DND-41 (cell line): ENCODE measurements around the gene IL37.
"Not testable (repeated sequence)": the region's sequence is repeated elsewhere in the genome, so short reads cannot be mapped to it uniquely, and the experiment has no call there.

Experiments used
- ATAC-seq: fragments of 200-7000 bp; cut with Tn5 transposase; 3 replicates; pipeline ENCODE4 v1.9.1; 2021; ENCODE audit warnings: low read depth; ENCODE audit not compliant: insufficient read depth
- DNase-seq: peaks from one replicate; pipeline ENCODE4 v3.0.0-alpha.2; 2020
- H2AFZ ChIP-seq: 2 replicates; pipeline ENCODE4 v1.6.0; 2012; ENCODE audit warnings: low read depth, low read length
- H3K27ac ChIP-seq: 2 replicates; pipeline ENCODE4 v1.5.1; 2012; ENCODE audit warnings: low read length, inconsistent platforms
- H3K27me3 ChIP-seq: fragments of 200-600 bp; sonication (generic); 2 replicates; pipeline ENCODE4 v1.6.0; 2012; ENCODE audit warnings: low read length, mild to moderate bottlenecking, inconsistent platforms; ENCODE audit not compliant: insufficient read depth, poor library complexity
- H3K36me3 ChIP-seq: 2 replicates; pipeline ENCODE4 v1.5.1; 2012; ENCODE audit warnings: low read length, inconsistent platforms; ENCODE audit not compliant: insufficient read depth
- H3K4me1 ChIP-seq: 2 replicates; pipeline ENCODE4 v1.5.1; 2012; ENCODE audit warnings: mild to moderate bottlenecking, low read length; ENCODE audit not compliant: insufficient read depth
- H3K4me2 ChIP-seq: 2 replicates; pipeline ENCODE4 v1.6.0; 2012; ENCODE audit warnings: mild to moderate bottlenecking, moderate library complexity, low read length, inconsistent platforms; ENCODE audit not compliant: insufficient read depth
- H3K4me3 ChIP-seq, 2 experiments: fragments of 200-600 bp in 1 of 2; shearing (Covaris generic) in 1 of 2; 2 replicates each; pipeline ENCODE4 v1.5.1; 2012 to 2016; ENCODE audit warnings: inconsistent platforms in 2 of 2, low read length in 2 of 2, mild to moderate bottlenecking in 2 of 2, low read depth in 1 of 2, moderate library complexity in 1 of 2
- H3K79me2 ChIP-seq: 2 replicates; pipeline ENCODE4 v1.6.0; 2012; ENCODE audit warnings: low read length, inconsistent platforms; ENCODE audit not compliant: insufficient read depth
- H3K9ac ChIP-seq: 2 replicates; pipeline ENCODE4 v1.6.0; 2012; ENCODE audit warnings: low read depth, mild to moderate bottlenecking, inconsistent platforms, low read length, moderate library complexity
- H3K9me3 ChIP-seq: 2 replicates; pipeline ENCODE4 v1.5.1; 2012; ENCODE audit warnings: low read length, moderate library complexity, mild to moderate bottlenecking, inconsistent platforms; ENCODE audit not compliant: insufficient read depth, severe bottlenecking
- H4K20me1 ChIP-seq: 2 replicates; pipeline ENCODE4 v1.6.0; 2012; ENCODE audit warnings: low read length; ENCODE audit not compliant: insufficient read depth
- EZH2 ChIP-seq: IDR thresholded peaks from 3 replicates; pipeline ENCODE4 v1.6.1; 2012; ENCODE audit warnings: borderline replicate concordance, low read depth, mild to moderate bottlenecking, moderate library complexity, low read length, inconsistent platforms; ENCODE audit not compliant: severe bottlenecking
- TF ChIP-seq, protein P1 (sequence below): IDR thresholded peaks from 2 replicates; pipeline ENCODE4 v1.5.1; 2012; ENCODE audit warnings: borderline replicate concordance, low read length, moderate library complexity, mild to moderate bottlenecking; ENCODE audit not compliant: poor library complexity, severe bottlenecking; ENCODE audit errors: extremely low read depth

The IL37 gene

DNA sequence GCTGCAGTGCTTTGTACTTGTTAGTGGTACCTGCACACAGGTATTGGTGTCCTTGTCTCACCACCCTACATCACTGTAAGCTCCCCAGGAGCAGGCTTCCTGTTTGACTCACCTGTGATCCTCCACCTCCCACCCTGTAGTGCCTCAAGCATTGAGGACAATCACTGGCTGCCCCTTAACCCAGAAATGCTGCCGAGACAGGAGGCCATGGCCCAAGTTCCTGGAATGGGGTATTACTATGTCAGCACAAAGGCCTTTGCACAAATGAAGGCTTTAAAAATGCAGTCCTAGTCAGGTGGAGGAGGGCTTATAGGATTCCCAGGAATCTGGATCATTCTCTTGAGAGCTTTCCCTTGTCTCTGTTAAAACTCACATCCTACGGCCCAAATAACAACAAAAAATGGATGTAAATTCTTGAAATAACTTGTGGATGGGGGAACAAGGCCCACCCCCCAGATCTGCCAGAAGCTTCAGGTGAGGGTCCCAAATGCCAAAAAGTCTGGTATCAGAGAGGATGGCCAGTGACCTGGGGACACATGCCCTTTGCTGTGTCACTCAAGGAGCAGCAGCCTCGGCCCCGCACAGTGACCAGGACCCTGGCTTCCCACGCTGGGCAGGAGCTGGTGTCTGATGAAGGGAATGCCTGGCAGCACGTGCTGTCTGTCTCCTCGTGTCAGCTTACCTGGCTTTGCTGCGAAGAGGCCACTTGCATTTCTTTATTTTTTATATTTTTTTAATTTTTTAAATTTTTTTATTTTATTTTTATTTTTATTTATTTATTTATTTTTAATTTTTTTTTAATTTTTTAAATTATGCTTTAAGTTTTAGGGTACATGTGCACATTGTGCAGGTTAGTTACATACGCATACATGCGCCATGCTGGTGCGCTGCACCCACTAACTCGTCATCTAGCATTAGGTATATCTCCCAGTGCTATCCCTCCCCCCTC lies 3.7 kb upstream of the IL37 start:
- Histone ChIP-seq H3K36me3 (no peaks in the 10 kb centered on the region), H2AFZ (no peak overlapping the region), H3K9ac (no peak overlapping the region), H3K4me2 (no peak overlapping the region), H3K79me2 (no peaks in the 10 kb centered on the region), H3K4me3 (no peak overlapping the region), H3K27me3 (peaks cover 4% of the 10 kb centered on the region), H3K4me1 (no peaks in the 10 kb centered on the region), H3K27ac (no peak overlapping the region), H3K9me3 (no peaks in the 10 kb centered on the region), H4K20me1 (no peaks in the 10 kb centered on the region)
- TF ChIP-seq, protein P1, sequence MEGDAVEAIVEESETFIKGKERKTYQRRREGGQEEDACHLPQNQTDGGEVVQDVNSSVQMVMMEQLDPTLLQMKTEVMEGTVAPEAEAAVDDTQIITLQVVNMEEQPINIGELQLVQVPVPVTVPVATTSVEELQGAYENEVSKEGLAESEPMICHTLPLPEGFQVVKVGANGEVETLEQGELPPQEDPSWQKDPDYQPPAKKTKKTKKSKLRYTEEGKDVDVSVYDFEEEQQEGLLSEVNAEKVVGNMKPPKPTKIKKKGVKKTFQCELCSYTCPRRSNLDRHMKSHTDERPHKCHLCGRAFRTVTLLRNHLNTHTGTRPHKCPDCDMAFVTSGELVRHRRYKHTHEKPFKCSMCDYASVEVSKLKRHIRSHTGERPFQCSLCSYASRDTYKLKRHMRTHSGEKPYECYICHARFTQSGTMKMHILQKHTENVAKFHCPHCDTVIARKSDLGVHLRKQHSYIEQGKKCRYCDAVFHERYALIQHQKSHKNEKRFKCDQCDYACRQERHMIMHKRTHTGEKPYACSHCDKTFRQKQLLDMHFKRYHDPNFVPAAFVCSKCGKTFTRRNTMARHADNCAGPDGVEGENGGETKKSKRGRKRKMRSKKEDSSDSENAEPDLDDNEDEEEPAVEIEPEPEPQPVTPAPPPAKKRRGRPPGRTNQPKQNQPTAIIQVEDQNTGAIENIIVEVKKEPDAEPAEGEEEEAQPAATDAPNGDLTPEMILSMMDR, result no peak
- no peak for TF ChIP-seq EZH2
- ATAC-seq (no peak), DNase-seq (no peak)

DNA sequence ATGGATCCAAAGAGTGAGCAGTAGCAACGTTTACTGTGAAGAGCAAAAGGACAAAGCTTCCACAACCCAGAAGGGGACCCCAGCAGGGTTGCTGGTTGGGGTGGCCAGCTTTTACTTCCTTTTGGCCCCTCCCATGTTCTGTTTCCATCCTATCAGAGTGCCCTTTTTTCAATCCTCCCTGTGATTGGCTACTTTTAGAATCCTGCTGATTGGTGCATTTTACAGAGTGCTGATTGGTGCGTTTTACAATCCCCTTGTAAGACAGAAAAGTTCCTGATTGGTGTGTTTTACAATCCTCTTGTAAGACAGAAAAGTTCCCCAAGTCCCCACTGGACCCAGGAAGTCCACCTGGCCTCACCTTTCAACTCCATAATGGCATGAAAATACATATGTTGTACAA lies 2.4 kb upstream of the IL37 start:
- H2AFZ ChIP-seq, H3K36me3 ChIP-seq, H3K27me3 ChIP-seq, H3K27ac ChIP-seq, H3K4me1 ChIP-seq, H3K9ac ChIP-seq, H3K79me2 ChIP-seq, H3K4me2 ChIP-seq, H4K20me1 ChIP-seq, DNase-seq, H3K4me3 ChIP-seq, ATAC-seq, H3K9me3 ChIP-seq: not testable (repeated sequence)

DNA sequence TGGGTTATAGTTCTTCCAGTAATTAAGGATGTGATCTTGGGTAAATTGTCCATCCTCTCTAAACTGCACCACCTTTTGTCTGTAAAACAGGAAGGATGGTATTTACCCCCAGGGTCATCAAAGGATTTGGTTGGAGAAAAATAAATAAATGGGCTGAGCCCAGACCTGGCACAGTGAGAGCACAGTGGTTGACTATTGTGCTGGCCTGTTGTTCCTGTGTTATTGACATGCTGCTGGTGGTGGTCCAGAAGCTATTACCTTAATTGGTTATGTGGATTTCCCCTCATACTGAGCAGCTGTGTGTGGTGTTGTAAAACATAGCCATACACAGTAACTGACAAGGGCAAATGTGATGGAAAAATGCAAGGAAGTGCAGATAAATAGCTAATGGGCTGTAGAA lies 746 bp upstream of the IL37 start:
- Histone ChIP-seq H3K79me2 (no peaks in the 10 kb centered on the region), H3K4me1 (no peaks in the 10 kb centered on the region), H3K27ac (no peak overlapping the region), H3K9me3 (no peaks in the 10 kb centered on the region), H4K20me1 (no peaks in the 10 kb centered on the region), H3K4me3 (no peak overlapping the region), H2AFZ (no peak overlapping the region), H3K36me3 (no peaks in the 10 kb centered on the region), H3K9ac (no peak overlapping the region), H3K4me2 (no peak overlapping the region), H3K27me3 (peaks cover 6% of the 10 kb centered on the region)
- no peak for DNase-seq
- ATAC-seq, result no peak
- no peak for TF ChIP-seq EZH2
- TF ChIP-seq, protein P1, result no peak

DNA sequence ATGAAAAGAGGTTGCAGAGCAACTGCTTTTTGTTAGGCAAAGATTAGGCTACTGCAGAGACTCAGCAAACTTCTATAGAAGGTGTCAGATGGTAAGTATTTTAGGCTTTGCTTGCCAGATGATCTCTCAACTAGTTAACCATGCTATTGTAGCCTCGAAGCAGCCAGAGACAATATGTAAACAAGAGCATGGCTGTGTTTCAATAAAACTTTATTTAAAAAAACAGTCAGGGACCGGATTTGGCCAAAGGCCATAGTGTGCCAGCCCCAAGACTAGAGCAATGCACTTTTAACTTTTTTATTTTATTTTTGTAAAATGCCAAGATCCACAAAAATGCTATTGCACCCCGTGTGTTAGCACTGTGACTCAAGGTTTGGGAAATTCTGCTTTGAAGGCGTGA lies 1.4 kb downstream of the IL37 start:
- DNase-seq (no peak), ATAC-seq (no peak)
- Histone ChIP-seq H3K27ac (no peak overlapping the region), H3K4me3 (no peak overlapping the region), H3K4me2 (no peak overlapping the region), H3K9me3 (no peaks in the 10 kb centered on the region), H4K20me1 (no peaks in the 10 kb centered on the region), H3K27me3 (peaks cover 2% of the 10 kb centered on the region), H3K9ac (no peak overlapping the region), H3K79me2 (no peaks in the 10 kb centered on the region), H2AFZ (no peak overlapping the region), H3K36me3 (no peaks in the 10 kb centered on the region), H3K4me1 (no peaks in the 10 kb centered on the region)
- TF ChIP-seq, protein P1, result no peak
- no peak for TF ChIP-seq EZH2
